ENCODE results near the gene SELENOV.

GRCh38 chr19:39502640-39503417 is 12.1 kb upstream of the SELENOV start:
- TF ChIP-seq EZH2 (IDR thresholded peaks at IDR 0.05; ENCODE audit: insufficient read depth, poor library complexity, severe bottlenecking) (no peak), EZH2phosphoT487 (IDR thresholded peaks at IDR 0.05; ENCODE audit: insufficient read depth, low read depth) (no peak)

Data from GM23248 (cell line).